NCI-H226 (cell line): ENCODE data around the gene SCMH1.
A peak's percentile ranks its signal among the peaks of the same experiment; 100 is the strongest.
"Not testable (repeated sequence)": the region's sequence is repeated elsewhere in the genome, so short reads cannot be mapped to it uniquely, and the experiment has no call there.

ENCODE experiments used
- DNase-seq: peaks from one replicate; pipeline ENCODE4 v3.0.0-alpha.2; 2015

SCMH1 gene

DNA sequence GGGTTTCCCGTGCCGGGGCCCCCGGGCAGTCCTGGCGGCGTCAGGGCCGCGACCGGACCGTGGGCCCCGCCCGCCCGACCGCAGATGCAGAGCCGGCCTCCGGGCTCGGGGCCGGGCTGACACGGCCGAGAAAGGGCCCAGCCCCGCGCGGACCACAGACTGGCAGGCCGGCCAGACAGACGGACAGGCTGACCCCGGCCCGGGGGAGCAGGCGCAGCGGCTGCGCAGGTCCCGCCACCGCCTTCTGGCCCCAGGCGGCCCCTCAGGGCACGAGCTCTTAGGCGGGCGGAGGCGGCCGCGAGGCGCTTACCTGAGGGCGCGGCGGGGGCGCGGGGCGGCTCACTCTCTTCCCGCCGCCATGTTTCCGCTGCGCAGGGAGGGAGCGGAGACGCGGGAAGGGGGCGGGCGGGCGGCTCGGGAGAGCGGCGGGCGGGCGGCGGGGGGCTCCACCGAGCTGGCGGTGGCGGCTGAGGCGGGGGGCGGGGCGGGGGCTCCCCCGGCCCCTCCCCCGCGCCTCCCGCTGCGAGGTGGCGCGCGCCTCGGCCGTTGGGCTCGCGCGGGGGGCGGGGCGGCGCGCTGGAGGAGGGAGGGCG lies at the start of gene SCMH1:
SCMH1 (minus strand) TSS at position 558 of the 593 bp plus-strand sequence. CDS start 56,173 bp downstream, outside the sequence.
- peak; percentile 40 for DNase-seq

DNA sequence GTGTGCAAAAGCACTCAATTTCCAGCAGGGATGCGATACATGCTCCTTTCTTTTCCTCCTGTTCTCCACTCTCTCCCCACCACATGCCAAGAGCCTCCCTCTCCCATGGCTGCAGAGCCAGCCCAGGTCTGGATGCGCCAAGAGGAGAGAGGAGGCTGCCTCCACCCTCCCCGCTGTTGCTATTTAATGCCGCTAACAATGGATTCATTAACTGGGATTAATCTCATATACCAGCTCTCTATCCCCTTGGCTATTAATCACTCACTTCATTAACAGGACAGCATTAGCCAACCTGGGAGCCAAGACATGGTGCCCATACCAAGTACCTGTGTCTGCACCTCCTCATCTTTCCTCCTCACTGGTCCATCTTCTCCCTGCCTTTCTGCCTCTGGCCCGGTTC lies 49.1 kb upstream of the SCMH1 start:
- no peak for DNase-seq

DNA sequence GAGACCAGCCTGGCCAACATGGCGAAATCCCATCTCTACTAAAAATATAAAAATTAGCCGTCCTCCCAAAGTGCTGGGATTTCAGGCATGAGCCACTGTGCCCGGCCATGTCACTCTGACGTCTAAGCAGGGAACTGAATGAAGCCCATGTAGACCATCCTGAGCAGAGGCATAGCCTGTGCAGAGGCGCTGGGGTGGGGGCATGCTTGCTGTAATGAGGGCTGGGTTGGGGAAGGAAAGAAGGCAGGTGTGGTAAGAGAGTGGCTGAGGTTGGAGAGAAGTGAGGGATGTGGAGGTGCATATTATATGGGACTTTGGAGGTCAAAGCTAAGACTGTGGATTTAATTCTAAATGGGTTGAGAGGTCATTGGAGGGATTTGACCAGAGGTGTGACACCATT lies 47.1 kb upstream of the SCMH1 start:
- DNase-seq = no peak

GRCh38 chr1:41286992-41287391 lies 44.9 kb upstream of the SCMH1 start:
- DNase-seq = no peak

DNA sequence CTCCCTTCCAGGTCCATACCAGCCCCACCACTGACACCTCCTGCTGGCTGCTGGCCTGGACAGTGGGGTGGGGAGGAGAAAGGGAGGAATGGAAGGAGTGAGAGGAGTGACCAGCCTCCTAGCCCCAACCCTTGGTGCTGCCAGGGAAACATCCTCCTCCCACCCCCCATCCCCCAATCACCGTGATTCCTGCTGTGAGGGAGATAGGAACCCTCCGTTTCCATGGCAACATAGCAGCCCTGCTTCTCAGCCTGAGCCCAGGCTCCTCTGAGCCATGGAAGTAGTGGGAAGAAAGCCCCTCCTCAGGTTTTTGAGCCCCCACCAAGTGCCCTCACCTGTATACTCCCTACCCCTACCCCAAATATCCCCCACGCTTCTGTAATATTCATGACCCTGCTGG lies 44.4 kb upstream of the SCMH1 start:
- no peak for DNase-seq

- no peak for DNase-seq
Observed at GRCh38 chr1:41285818-41286217, 43.7 kb upstream of the SCMH1 start.

DNA sequence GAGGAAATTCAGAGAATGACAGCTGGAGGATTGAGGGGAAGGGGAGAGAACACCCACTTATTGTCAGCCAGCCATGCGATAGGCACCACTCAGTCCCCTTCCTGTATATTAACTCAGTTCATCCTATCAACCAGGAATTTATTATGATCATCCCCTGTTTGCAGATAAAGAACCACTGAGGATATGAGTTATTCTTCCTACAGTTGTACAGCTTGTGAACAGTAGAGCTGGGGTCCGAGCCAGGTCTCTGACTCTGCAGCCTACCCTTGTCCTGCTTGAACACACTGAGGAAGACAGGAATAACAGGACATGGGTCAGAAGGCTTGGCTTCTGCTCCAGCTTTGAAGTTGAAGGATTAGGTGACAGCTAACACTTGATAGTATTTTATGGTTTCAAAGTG lies 42.0 kb upstream of the SCMH1 start:
- DNase-seq = no peak

- no peak for DNase-seq
Observed at GRCh38 chr1:41282679-41283317, 40.7 kb upstream of the SCMH1 start.

DNA sequence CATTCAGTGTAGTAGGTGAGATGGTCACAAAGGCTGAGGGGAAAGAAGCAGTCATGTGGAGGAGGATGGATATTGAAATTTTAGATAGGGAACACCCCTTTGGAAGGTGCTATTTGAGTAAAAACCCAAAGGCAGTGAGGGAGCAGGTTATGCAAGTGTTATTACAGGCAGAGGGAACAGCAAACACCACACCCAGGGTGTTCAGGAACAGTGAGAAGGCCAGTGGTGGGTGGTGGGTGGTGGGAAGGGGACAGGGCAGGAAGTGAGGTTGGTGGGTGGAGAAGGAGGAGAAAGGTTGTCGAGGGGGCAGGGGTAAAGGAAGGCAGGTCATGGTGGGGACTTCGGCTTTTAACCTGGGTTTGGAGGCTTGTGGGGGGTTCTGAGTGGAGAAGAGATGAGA lies 39.2 kb upstream of the SCMH1 start:
- no peak for DNase-seq

DNA sequence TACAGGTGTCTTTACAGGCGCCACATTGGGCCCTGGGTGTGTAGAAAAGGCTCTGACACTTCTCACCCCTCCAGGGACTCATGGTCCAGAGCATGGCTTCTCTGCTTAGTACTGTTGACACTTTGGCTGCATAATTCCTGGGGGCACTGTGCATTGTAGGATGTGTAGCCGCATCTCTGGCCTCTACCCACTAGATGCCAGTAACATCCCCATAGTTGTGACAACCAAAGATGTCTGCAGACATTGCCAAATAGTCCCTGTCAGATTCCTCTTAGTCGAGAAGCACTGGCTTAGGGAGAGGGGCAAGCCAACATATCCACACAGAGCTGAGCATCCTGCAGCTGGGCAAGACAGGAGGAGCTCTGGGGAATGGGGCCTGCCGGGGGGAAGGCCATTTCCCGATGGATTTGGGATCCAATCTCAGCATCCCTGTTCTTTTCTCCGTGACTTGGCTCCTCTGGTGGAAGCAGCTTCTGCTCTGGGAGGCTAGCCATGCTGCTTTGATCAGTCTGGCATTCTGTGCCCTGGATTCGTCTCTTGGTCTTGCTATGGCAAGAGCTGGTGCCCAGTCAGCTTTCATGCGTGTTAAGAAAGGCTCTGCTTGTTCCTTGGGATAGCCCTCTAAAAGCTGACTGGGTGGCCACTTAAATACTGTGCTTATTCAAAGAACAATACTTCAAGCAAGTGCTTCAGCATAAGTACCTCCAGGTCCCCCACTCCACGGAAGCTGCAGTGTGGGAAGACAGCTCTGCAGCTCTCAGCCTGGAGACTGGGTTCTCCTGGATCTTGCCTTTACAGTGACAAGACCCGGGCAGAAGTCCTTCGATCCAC lies 38.3 kb upstream of the SCMH1 start:
- no peak for DNase-seq

DNA sequence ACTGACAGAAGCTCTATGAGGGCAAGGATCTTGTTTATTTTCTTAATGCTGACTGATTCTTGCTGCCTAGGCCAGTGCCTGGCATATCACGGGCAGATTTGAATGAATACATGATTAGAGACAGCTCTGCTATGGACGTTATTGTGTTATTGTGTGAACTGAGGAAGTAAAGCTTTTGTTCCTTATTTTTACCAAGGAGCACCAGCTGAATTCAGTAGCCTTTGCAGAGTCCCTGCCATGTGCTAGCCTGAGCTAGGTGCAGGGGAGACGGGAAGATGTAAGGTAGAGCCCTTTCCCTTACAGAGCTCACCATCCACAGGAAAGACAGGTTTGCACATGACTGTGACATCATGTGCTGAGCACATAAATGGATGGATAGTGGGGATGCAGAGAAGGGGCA lies 36.0 kb upstream of the SCMH1 start:
- DNase-seq = no peak

DNA sequence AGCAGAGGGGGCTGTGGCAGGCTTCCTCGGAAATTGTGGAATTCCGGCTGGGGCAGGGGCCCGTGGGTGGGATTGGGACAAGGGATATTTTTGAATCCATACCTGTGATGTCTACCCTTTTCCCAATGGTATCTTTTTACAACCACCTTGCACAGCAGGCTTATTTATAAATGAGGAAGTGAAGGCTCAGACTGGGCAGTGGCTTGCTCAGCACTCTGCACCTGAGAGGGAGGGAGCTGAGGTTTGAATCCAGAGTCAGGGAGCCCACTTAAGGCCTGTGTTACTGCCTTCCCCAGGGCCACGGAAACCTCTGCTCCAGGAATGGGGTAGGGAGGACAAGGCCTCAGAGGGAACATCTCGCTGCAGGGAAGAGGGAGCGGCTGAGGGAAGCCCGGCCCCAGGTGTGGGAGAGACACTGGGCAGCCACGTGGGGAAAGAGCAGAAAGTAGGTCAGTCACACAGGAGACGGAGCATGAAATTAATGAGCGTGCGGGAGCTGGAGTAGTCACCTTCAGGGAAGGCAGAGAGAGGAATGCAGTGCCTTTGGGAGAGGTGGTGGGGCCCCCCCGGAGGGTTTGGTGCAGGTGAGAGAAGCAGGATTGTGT lies 35.4 kb upstream of the SCMH1 start:
- DNase-seq = no peak

DNA sequence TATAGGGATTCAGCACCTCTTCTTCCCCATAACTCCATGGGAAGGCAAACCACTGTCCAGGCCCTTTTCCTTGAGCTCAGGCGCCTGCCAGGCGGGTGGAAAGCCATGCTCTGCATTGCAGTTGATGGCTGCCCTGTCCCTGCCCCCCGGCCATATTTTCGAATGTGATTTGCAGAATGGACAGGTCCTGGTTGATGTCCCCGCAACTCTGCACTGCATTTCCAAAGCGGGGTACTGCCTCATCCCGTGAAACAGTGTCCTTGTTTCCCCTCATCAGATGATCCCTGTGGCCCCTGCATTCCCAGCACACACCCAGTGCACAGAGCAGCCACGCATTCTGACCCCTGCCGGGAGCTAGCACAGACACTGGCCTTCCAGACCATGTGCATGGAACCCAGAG lies 33.7 kb upstream of the SCMH1 start:
- no peak for DNase-seq

- DNase-seq = no peak
Observed at GRCh38 chr1:41274752-41275545, 32.8 kb upstream of the SCMH1 start.

DNA sequence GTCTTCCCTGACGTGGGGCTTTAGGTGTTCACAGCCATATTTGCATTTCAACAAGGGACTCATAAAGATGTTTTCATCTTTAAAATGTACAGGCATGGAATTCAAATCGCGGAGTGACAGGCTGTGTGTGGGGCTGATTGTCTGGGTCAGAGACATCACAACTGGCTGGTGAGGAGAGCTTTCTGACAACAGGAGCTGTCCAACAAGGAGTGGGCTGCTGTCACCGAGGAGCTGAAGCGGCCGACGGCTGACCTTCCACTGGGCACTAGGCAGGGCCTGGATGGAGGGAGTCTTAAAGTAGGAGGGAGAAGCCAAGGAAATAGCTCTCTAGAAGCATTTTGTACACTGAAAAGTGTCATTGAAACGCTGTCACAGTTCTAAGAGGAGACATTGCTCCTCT lies 30.5 kb upstream of the SCMH1 start:
- DNase-seq = no peak

GRCh38 chr1:41268154-41268770 lies 26.2 kb upstream of the SCMH1 start:
- DNase-seq = peak; percentile 48

- DNase-seq = no peak
Observed at GRCh38 chr1:41261926-41262618, 20.0 kb upstream of the SCMH1 start.

DNA sequence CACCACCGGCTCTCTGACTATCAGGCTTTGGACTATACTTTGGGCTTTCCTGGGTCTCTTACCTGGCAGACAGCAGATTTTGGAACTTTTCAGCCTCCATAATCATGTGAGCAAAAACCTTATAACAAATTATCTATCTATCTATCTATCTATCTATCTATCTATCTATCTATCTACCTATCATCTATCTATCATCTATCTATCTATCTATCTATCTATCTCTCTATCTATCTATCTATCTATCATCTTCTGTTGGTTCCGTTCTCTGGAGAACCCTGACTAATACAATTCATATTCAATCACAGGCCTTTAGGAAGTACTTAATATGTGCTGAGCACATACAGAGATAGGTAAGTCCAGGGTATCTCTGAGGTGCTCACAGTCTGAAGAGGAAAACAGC lies 18.7 kb upstream of the SCMH1 start:
- no peak for DNase-seq

- no peak for DNase-seq
Observed at GRCh38 chr1:41259221-41259620, 17.1 kb upstream of the SCMH1 start.

GRCh38 chr1:41255978-41256377 lies 13.9 kb upstream of the SCMH1 start:
- DNase-seq = peak; percentile 18

- not testable (repeated sequence) for DNase-seq
Observed at GRCh38 chr1:41251120-41251519, 9.0 kb upstream of the SCMH1 start.

GRCh38 chr1:41249319-41249718 lies 7.2 kb upstream of the SCMH1 start:
- DNase-seq = no peak
